Measurements from ENCODE around the gene PLK3. TPM values are rescaled to one million over a fixed set of nuclear protein-coding genes. Genes with fewer than 3 reads are reported as not detected.

The PLK3 gene
- total RNA-seq, 1 donor, result 44.0 TPM

GRCh38 chr1:44775930-44776729 lies 24.0 kb upstream of the PLK3 start:
- peak; percentile 27 for DNase-seq (ENCODE audit: low read depth)
- H3K4me3 ChIP-seq (ENCODE audit: low read depth, low read length), result peak overlapping the region; percentile 95
- TF ChIP-seq, protein P1, sequence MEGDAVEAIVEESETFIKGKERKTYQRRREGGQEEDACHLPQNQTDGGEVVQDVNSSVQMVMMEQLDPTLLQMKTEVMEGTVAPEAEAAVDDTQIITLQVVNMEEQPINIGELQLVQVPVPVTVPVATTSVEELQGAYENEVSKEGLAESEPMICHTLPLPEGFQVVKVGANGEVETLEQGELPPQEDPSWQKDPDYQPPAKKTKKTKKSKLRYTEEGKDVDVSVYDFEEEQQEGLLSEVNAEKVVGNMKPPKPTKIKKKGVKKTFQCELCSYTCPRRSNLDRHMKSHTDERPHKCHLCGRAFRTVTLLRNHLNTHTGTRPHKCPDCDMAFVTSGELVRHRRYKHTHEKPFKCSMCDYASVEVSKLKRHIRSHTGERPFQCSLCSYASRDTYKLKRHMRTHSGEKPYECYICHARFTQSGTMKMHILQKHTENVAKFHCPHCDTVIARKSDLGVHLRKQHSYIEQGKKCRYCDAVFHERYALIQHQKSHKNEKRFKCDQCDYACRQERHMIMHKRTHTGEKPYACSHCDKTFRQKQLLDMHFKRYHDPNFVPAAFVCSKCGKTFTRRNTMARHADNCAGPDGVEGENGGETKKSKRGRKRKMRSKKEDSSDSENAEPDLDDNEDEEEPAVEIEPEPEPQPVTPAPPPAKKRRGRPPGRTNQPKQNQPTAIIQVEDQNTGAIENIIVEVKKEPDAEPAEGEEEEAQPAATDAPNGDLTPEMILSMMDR (IDR thresholded peaks at IDR 0.05; ENCODE audit: insufficient read depth, low read depth, low read length), result no peak

GRCh38 chr1:44776730-44777068 lies 23.5 kb upstream of the PLK3 start:
- TF ChIP-seq, protein P1 (IDR thresholded peaks at IDR 0.05; ENCODE audit: insufficient read depth, low read depth, low read length), result no peak
- H3K4me3 ChIP-seq (ENCODE audit: low read depth, low read length), result peak overlapping the region; percentile 95
- DNase-seq (ENCODE audit: low read depth), result no peak

DNA sequence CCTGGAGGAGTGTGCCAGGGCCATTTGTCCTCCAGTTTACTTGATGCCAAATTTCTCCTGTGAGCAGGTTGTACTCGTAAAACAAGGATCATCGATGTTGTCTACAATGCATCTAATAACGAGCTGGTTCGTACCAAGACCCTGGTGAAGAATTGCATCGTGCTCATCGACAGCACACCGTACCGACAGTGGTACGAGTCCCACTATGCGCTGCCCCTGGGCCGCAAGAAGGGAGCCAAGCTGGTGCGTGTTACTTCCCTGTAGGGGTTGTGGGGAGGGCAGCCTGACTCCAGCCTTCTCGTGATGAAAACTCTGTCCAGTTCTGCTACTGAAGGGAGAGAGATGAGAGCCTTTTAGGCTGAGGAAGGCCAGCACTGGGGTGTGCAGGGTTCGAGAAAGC lies 22.6 kb upstream of the PLK3 start:
- TF ChIP-seq, protein P1 (IDR thresholded peaks at IDR 0.05; ENCODE audit: insufficient read depth, low read depth, low read length), result no peak
- peak overlapping the region; percentile 95 for H3K4me3 ChIP-seq (ENCODE audit: low read depth, low read length)
- DNase-seq (ENCODE audit: low read depth), result no peak

DNA sequence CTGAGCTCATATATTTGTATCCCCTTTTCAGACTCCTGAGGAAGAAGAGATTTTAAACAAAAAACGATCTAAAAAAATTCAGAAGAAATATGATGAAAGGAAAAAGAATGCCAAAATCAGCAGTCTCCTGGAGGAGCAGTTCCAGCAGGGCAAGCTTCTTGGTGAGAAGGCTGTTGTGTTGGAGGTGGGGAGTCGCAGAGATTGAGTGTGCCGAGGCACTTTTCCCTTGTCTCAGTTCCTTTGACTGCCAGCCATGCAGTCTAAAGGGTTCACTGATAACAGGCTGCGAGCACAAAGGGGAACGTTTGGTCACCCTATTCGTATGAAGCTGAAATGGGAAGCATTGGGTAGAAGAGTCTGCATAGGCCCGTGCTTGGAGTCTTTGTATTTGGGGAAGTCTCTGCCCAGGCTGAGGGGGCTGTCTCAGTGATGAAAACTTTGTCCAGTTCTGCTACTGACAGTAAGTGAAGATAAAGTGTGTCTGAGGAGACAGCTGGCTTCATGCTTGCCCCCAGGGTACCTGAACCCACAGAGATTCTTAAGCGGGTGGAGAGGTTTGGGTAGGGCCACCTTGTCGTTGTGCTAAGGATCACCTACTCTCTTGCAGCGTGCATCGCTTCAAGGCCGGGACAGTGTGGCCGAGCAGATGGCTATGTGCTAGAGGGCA lies 22.1 kb upstream of the PLK3 start:
- TF ChIP-seq, protein P1 (IDR thresholded peaks at IDR 0.05; ENCODE audit: insufficient read depth, low read depth, low read length), result no peak
- no peak for DNase-seq (ENCODE audit: low read depth)
- H3K4me3 ChIP-seq (ENCODE audit: low read depth, low read length), result peak overlapping the region; percentile 6

- TF ChIP-seq, protein P1 (IDR thresholded peaks at IDR 0.05; ENCODE audit: insufficient read depth, low read depth, low read length), result no peak
- DNase-seq (ENCODE audit: low read depth), result no peak
- H3K4me3 ChIP-seq (ENCODE audit: low read depth, low read length), result no peak overlapping the region
These were observed 21.2 kb upstream of the PLK3 start for GRCh38 chr1:44778705-44779576.

DNA sequence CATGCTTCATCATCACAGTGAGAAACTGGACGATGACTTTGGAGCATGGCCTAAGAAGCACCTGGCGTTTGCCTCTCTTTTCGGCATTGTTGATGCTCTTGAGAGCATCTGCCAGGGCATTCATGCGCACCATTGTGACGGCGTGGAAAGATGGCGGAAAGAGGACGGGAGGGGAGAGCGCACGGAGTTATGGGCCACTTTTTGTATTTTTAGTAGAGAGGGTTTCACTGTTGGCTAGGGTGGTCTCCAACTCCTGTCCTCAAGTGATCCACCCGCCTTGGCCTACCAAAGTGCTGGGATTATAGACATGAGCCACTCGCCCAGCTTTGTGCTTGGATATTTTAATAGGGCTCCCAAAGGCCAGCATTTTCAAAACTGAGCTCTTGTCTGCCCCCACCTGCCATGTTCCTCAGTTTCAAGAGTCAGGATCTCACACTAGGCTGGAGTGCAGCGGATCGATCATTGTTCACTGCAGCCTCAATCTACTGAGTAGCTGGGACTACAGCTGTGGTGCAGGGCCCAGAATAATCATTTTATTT lies 19.5 kb upstream of the PLK3 start:
- no peak overlapping the region for H3K4me3 ChIP-seq (ENCODE audit: low read depth, low read length)
- DNase-seq (ENCODE audit: low read depth), result no peak
- TF ChIP-seq, protein P1 (IDR thresholded peaks at IDR 0.05; ENCODE audit: insufficient read depth, low read depth, low read length), result no peak

Measured in fibroblast of villous mesenchyme (primary cell).